ENCODE results near the gene FARP2. TPM values are rescaled to one million over a fixed set of nuclear protein-coding genes. Genes with fewer than 3 reads are reported as not detected.
A peak's percentile ranks its signal among the peaks of the same experiment; 100 is the strongest.

FARP2 gene
- total RNA-seq, 2 donors from 2014 or later = 24.0 to 32.8 TPM

GRCh38 chr2:241454837-241455485 lies 98.9 kb downstream of the FARP2 start:
- Mint-ChIP-seq H3K36me3 (no peaks in the 10 kb centered on the region), H3K9me3 (no peaks in the 10 kb centered on the region), H3K27ac (no peak overlapping the region)
- DNase-seq (ENCODE audit: low spot score in 2 of 2) = no peak
- ATAC-seq = no peak

- Mint-ChIP-seq H3K36me3 (no peaks in the 10 kb centered on the region), H3K9me3 (no peaks in the 10 kb centered on the region), H3K27ac (no peak overlapping the region)
- DNase-seq (ENCODE audit: low spot score in 2 of 2) (no peak), ATAC-seq (no peak)
These were observed 100.5 kb downstream of the FARP2 start for GRCh38 chr2:241456546-241456945.

- Mint-ChIP-seq H3K9me3 (no peaks in the 10 kb centered on the region), H3K27ac (no peak overlapping the region), H3K36me3 (no peaks in the 10 kb centered on the region)
- no peak for DNase-seq (ENCODE audit: low spot score in 2 of 2)
- ATAC-seq = no peak
These were observed 102.6 kb downstream of the FARP2 start for GRCh38 chr2:241458687-241459086.

- no peaks in the 10 kb centered on the region for H3K36me3 Mint-ChIP-seq
- no peak overlapping the region for H3K27ac Mint-ChIP-seq
- ATAC-seq (no peak), DNase-seq (ENCODE audit: low spot score in 2 of 2) (no peak)
- no peaks in the 10 kb centered on the region for H3K9me3 Mint-ChIP-seq
These were observed 103.4 kb downstream of the FARP2 start for GRCh38 chr2:241459520-241459919.

GRCh38 chr2:241460631-241461030 lies 104.5 kb downstream of the FARP2 start:
- Mint-ChIP-seq H3K9me3 (no peaks in the 10 kb centered on the region), H3K36me3 (no peaks in the 10 kb centered on the region), H3K27ac (no peak overlapping the region)
- ATAC-seq (no peak), DNase-seq (ENCODE audit: low spot score in 2 of 2) (no peak)

- ATAC-seq (no peak), DNase-seq (ENCODE audit: low spot score in 2 of 2) (no peak)
- Mint-ChIP-seq H3K27ac (peak overlapping the region in 1 of 2 donors; percentile 67), H3K9me3 (no peaks in the 10 kb centered on the region), H3K36me3 (no peaks in the 10 kb centered on the region)
These were observed 105.9 kb downstream of the FARP2 start for GRCh38 chr2:241461693-241462677.

- H3K27ac Mint-ChIP-seq = no peak overlapping the region
- ATAC-seq (no peak), DNase-seq (ENCODE audit: low spot score in 2 of 2) (no peak)
- no peaks in the 10 kb centered on the region for H3K36me3 Mint-ChIP-seq
- H3K9me3 Mint-ChIP-seq = no peaks in the 10 kb centered on the region
These were observed 107.4 kb downstream of the FARP2 start for GRCh38 chr2:241463276-241464135.

- Mint-ChIP-seq H3K9me3 (no peaks in the 10 kb centered on the region), H3K36me3 (no peaks in the 10 kb centered on the region), H3K27ac (no peak overlapping the region)
- no peak for ATAC-seq
- no peak for DNase-seq (ENCODE audit: low spot score in 2 of 2)
These were observed 109.5 kb downstream of the FARP2 start for GRCh38 chr2:241465543-241465942.

- Mint-ChIP-seq H3K36me3 (no peaks in the 10 kb centered on the region), H3K9me3 (no peaks in the 10 kb centered on the region), H3K27ac (no peak overlapping the region)
- DNase-seq (ENCODE audit: low spot score in 2 of 2) (no peak), ATAC-seq (no peak)
These were observed 110.1 kb downstream of the FARP2 start for GRCh38 chr2:241466230-241466629.

- Mint-ChIP-seq H3K9me3 (no peaks in the 10 kb centered on the region), H3K36me3 (peaks cover 0 to 6% of the 10 kb centered on the region in 2 donors), H3K27ac (peak overlapping the region in 1 of 2 donors; percentile 36)
- no peak for ATAC-seq
- no peak for DNase-seq (ENCODE audit: low spot score in 2 of 2)
These were observed 111.8 kb downstream of the FARP2 start for GRCh38 chr2:241467777-241468475.

- ATAC-seq (no peak), DNase-seq (ENCODE audit: low spot score in 2 of 2) (no peak)
- H3K36me3 Mint-ChIP-seq = peaks cover 0 to 6% of the 10 kb centered on the region in 2 donors
- H3K9me3 Mint-ChIP-seq = no peaks in the 10 kb centered on the region
- H3K27ac Mint-ChIP-seq = no peak overlapping the region
These were observed 112.3 kb downstream of the FARP2 start for GRCh38 chr2:241468476-241468781.

- no peak for ATAC-seq
- no peak for DNase-seq (ENCODE audit: low spot score in 2 of 2)
- H3K9me3 Mint-ChIP-seq = no peaks in the 10 kb centered on the region
- H3K36me3 Mint-ChIP-seq = peaks cover 0 to 6% of the 10 kb centered on the region in 2 donors
- peak overlapping the region in 1 of 2 donors; percentile 4 for H3K27ac Mint-ChIP-seq
These were observed 113.7 kb downstream of the FARP2 start for GRCh38 chr2:241469746-241470145.

GRCh38 chr2:241473399-241473798 lies 117.3 kb downstream of the FARP2 start:
- peaks cover 0 to 6% of the 10 kb centered on the region in 2 donors for H3K36me3 Mint-ChIP-seq
- ATAC-seq (no peak), DNase-seq (ENCODE audit: low spot score in 2 of 2) (no peak)
- H3K27ac Mint-ChIP-seq = no peak overlapping the region
- no peaks in the 10 kb centered on the region for H3K9me3 Mint-ChIP-seq

GRCh38 chr2:241475267-241475666 lies 119.2 kb downstream of the FARP2 start:
- ATAC-seq (no peak), DNase-seq (ENCODE audit: low spot score in 2 of 2) (no peak)
- Mint-ChIP-seq H3K36me3 (peaks cover 0 to 6% of the 10 kb centered on the region in 2 donors), H3K9me3 (no peaks in the 10 kb centered on the region), H3K27ac (no peak overlapping the region)

- no peak for DNase-seq (ENCODE audit: low spot score in 2 of 2)
- no peaks in the 10 kb centered on the region for H3K9me3 Mint-ChIP-seq
- H3K27ac Mint-ChIP-seq = no peak overlapping the region
- no peak for ATAC-seq
- H3K36me3 Mint-ChIP-seq = no peaks in the 10 kb centered on the region
These were observed 122.1 kb downstream of the FARP2 start for GRCh38 chr2:241478166-241478565.

All from activated naive CD4-positive, alpha-beta T cell treated with anti-CD3 and anti-CD28 coated beads, Interleukin-2, amount 50 U/mL, for 72 hours (primary cell).